Melanocyte of skin (primary cell): Measurements from ENCODE around the gene TSLP. TPM values are rescaled to one million over a fixed set of nuclear protein-coding genes. Genes with fewer than 3 reads are reported as not detected.

Experiments
- total RNA-seq, 2 donors: library from RNA; depleted of rRNA; stranded (reverse); fragments of >200 nt; gene quantifications; 2 replicates each; pipeline ENCODE4 v1.2.3, GENCODE V29; 2012

TSLP gene
- not detected for total RNA-seq

DNA sequence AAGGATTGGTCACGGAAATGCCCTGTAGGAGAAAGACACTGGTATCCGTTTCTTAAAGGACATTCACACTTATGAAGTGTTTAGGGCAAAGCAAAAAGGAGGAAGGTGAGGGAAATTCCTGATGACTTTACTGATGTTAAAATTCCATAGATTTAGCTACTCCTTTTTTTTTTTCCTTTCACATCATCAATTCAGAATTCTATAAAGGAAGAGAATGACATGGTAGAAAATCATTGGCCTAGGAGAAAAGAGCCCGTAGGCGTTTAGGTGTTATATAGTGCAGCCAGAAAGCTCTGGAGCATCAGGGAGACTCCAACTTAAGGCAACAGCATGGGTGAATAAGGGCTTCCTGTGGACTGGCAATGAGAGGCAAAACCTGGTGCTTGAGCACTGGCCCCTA lies at the start of gene TSLP:
Gene TSLP (plus strand): TSS at position 301 of the 400 bp plus-strand sequence. CDS start 178 bp downstream, outside the sequence.

DNA sequence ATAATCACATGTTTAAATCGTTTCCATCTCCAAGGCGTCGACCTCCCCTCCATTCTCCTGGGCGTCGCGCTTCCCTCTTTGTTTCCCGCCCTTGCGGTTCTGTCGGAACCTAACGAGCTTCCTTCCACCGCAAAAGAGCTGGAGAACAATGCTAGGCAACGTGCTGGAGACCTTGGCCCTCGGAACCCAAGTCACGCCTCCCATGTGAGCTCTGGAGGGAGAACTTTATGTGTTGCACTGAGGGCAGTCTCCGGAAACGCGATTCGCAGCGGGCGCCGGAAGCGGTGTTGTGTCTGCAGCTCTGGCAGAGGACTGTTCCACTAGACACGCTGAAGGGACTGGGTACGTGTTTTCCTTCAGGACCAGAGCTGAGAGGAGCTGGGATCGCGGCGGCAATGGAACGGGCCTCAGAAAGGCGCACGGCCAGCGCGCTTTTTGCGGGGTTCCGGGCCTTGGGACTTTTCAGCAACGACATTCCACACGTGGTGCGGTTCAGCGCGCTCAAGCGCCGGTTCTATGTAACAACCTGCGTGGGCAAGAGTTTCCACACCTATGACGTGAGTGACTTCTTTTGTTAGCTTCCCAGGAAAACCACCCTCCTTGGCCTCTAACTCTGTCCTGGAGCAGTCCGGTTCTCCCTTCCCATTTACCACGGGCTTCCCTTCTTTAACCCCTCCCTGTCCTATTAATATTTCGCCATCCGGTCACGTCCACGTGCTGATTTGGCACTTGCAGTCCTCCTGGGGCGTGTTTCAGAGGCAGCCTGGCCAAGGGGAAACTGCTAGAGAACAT lies 20.7 kb downstream of the TSLP start, which contains the start of gene WDR36:
Gene WDR36 (plus strand): TSS at position 287 of the 792 bp plus-strand sequence. CDS start 109 bp downstream, at position 396.

Other genes with a start within 250 kb of the TSLP start
- gene WDR36, start 20.6 kb downstream of the TSLP start, total RNA-seq: 10 to 100 TPM; 34.8 to 63.3 TPM
- gene CAMK4, start 152.7 kb downstream of the TSLP start, total RNA-seq: under 1 TPM; under 0.01 to 1.00 TPM